ENCODE results near the gene MEX3D.

The MEX3D gene

GRCh38 chr19:1593501-1593772 lies 25.3 kb upstream of the MEX3D start:
- DNase-seq (ENCODE audit: low read depth in 3 of 3): no peak

- DNase-seq (ENCODE audit: low read depth in 3 of 3): peak; percentile 80 to 85 (median 80)
Measured at GRCh38 chr19:1592755-1593500, 24.8 kb upstream of the MEX3D start, which contains the start of gene MBD3. Gene MBD3, minus strand, starts transcription at chr19:1592865. Its CDS starts 234 bp downstream, at chr19:1592631.

- DNase-seq (ENCODE audit: low read depth in 3 of 3): peak; percentile 64 to 73 (median 68)
Measured at GRCh38 chr19:1592024-1592754, 24.1 kb upstream of the MEX3D start.

GRCh38 chr19:1591421-1592023 lies 23.4 kb upstream of the MEX3D start:
- no peak for DNase-seq (ENCODE audit: low read depth in 3 of 3)

GRCh38 chr19:1590641-1591397 lies 22.7 kb upstream of the MEX3D start:
- DNase-seq (ENCODE audit: low read depth in 3 of 3): peak in 1 of 3 experiments; percentile 30

GRCh38 chr19:1587872-1588271 lies 19.7 kb upstream of the MEX3D start:
- DNase-seq (ENCODE audit: low read depth in 3 of 3): no peak

GRCh38 chr19:1585243-1585580 lies 17.1 kb upstream of the MEX3D start:
- no peak for DNase-seq (ENCODE audit: low read depth in 3 of 3)

- no peak for DNase-seq (ENCODE audit: low read depth in 3 of 3)
Measured at GRCh38 chr19:1584500-1585242, 16.5 kb upstream of the MEX3D start.

GRCh38 chr19:1582201-1582600 lies 14.1 kb upstream of the MEX3D start:
- no peak for DNase-seq (ENCODE audit: low read depth in 3 of 3)

GRCh38 chr19:1580957-1581356 lies 12.8 kb upstream of the MEX3D start:
- no peak for DNase-seq (ENCODE audit: low read depth in 3 of 3)

GRCh38 chr19:1580382-1580781 lies 12.3 kb upstream of the MEX3D start:
- no peak for DNase-seq (ENCODE audit: low read depth in 3 of 3)

- no peak for DNase-seq (ENCODE audit: low read depth in 3 of 3)
Measured at GRCh38 chr19:1579222-1579621, 11.1 kb upstream of the MEX3D start.

GRCh38 chr19:1577929-1578618 lies 9.9 kb upstream of the MEX3D start:
- no peak for DNase-seq (ENCODE audit: low read depth in 3 of 3)

GRCh38 chr19:1577090-1577928 lies 9.2 kb upstream of the MEX3D start:
- DNase-seq (ENCODE audit: low read depth in 3 of 3): no peak

GRCh38 chr19:1576242-1577089 lies 8.3 kb upstream of the MEX3D start:
- no peak for DNase-seq (ENCODE audit: low read depth in 3 of 3)

GRCh38 chr19:1575323-1576241 lies 7.5 kb upstream of the MEX3D start:
- no peak for DNase-seq (ENCODE audit: low read depth in 3 of 3)

GRCh38 chr19:1574354-1575136 lies 6.4 kb upstream of the MEX3D start:
- DNase-seq (ENCODE audit: low read depth in 3 of 3): no peak
